WI38 (cell line): ENCODE results near the gene PIP4K2A.

Source experiments
- H3K4me3 ChIP-seq: 2 replicates; pipeline ENCODE4 v1.5.1; 2011; ENCODE audit warnings: low read depth, mild to moderate bottlenecking, control low read depth, low read length
- TF ChIP-seq, protein P1 (sequence below): IDR thresholded peaks from 2 replicates; pipeline ENCODE4 v1.5.1; 2012; ENCODE audit warnings: low read depth, mild to moderate bottlenecking, control low read depth, low read length

The PIP4K2A gene

DNA sequence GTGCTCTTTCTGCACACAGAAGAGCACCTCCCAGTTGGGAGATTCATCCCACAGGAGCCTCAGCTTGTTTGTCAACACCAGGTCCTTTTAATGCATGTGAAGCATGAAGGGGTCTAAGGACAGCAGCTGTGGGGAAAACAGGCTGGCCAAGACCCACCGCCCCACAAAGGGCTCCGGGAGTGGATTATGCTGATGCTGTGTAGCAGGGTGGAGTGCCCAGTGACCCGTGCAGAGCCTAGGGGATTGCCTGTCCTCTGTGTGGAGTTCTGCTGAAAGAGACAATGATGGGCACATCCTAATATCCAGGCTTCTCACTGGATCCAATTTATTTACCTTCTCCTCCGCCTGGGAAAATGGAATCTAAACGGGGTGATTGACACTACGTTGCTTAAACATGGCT, 74.0 kb downstream of the PIP4K2A start:
- no peak overlapping the region for H3K4me3 ChIP-seq
- TF ChIP-seq, protein P1, sequence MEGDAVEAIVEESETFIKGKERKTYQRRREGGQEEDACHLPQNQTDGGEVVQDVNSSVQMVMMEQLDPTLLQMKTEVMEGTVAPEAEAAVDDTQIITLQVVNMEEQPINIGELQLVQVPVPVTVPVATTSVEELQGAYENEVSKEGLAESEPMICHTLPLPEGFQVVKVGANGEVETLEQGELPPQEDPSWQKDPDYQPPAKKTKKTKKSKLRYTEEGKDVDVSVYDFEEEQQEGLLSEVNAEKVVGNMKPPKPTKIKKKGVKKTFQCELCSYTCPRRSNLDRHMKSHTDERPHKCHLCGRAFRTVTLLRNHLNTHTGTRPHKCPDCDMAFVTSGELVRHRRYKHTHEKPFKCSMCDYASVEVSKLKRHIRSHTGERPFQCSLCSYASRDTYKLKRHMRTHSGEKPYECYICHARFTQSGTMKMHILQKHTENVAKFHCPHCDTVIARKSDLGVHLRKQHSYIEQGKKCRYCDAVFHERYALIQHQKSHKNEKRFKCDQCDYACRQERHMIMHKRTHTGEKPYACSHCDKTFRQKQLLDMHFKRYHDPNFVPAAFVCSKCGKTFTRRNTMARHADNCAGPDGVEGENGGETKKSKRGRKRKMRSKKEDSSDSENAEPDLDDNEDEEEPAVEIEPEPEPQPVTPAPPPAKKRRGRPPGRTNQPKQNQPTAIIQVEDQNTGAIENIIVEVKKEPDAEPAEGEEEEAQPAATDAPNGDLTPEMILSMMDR, result no peak

DNA sequence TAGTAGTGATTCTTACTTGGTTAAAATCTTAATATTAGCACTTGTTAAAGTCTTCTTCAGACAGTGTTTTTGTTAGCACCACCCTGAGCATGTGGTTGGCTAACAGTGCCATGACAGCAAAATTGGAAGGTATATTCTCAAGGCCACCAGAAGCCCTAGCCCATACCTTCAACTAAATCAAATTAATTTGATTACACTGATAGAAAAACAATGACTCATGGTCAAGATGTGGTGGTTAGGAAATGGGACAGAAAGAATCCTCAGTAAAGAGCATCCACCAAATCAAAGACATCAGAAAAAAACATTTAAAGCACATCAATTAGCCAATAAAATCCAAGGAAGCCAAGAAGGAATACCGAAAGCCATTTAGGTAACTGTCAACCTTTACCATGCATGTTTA, 75.5 kb downstream of the PIP4K2A start:
- TF ChIP-seq, protein P1, result no peak

DNA sequence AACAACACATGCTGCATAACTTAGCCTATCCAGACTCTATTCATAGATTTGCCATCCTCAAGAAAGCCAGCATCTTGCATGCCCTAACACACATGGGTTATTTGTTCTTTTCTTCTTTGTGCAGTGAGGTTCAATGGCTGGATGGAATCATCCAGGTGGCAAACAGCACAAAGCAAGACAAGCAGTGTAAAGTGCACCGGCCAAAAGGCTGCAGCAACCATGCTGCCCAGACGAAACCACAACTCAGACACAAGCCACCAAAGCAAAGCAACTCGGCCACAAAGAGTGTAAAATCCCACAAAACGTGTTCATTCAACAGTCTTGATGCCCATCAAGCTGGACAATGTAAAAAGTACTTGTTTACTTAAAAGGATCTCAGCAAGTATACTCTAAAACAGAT, 76.9 kb downstream of the PIP4K2A start:
- TF ChIP-seq, protein P1, result no peak
- no peak overlapping the region for H3K4me3 ChIP-seq

More for the DNA sequence above, 75.5 kb downstream of the PIP4K2A start:
- no peak overlapping the region for H3K4me3 ChIP-seq

DNA sequence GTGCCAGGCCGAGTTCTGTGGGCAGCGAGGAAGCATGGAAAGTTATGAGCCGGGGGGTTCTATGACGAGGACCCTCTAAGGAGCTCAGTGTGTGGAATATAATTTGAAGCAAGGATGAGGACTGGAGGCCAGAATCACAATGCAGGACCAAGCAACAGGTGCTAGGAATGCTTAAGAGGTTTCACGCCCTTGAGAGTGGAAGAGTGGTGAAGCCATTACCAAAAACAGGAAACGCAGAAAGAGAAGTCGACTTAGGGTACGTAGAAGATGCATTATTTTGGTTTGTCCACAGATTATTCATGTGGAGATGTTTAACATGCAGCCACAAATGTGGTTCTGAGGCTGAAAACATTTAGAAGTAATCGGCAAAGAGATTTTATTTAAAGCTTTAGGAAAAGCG, 78.7 kb downstream of the PIP4K2A start:
- TF ChIP-seq, protein P1, result no peak
- H3K4me3 ChIP-seq, result no peak overlapping the region

DNA sequence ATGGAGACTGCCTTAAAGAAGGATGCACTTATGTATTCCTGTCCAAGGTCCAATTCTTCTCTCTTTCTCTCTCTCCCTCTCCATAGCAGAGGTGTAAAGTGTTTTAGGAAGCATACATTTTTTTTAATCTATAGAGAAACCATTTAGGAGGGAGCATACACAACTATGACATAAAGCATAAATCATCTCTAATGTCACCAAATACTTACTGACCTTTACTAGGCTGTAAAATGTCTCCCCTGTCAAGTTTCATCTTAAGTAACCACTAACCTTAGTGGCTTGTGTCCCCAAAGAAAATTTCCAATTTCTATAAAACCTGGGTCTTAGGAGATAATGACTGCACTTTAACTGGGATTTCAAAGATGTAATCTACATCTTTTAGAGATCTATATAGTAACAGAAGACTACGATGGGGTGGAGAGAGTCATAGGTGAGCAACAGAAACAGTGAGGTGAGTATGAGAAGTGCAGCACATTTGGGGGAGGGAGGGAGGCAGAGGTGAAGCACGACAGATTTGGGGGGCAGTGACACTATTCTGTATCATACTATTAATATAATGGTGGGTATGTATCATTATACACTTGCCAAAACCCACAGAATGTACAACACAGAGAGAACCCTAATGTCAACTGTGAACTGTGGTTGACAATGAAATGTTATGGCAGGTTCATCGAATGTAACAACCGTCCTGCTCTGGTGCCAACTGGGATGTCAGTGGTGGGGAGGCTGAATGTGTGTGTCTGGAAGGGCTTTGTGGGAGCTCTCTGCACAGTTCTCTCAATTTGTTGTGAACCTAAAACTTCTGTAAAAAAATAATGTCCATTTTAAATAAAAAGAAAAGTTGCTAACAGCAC, 79.5 kb downstream of the PIP4K2A start:
- no peak overlapping the region for H3K4me3 ChIP-seq
- TF ChIP-seq, protein P1, result no peak

DNA sequence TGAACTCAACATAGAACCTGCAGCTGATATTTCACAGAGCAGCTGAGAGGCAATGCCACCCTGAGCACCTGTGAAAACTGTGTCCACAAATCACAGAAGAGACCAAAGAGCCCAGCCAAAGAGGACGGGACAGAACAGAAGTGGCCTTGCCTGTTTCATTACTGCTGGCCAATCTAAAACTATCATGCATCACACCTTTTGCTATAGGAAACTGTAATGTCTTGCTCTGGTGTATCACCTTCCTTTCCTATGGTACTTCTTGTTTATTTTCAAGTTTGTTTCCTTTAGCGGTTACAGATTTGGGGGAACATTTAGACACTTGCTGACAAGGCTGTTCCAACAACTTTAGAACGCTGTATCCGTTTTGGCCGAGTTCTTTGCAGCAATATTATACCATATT, 80.3 kb downstream of the PIP4K2A start:
- no peak overlapping the region for H3K4me3 ChIP-seq
- TF ChIP-seq, protein P1, result no peak

DNA sequence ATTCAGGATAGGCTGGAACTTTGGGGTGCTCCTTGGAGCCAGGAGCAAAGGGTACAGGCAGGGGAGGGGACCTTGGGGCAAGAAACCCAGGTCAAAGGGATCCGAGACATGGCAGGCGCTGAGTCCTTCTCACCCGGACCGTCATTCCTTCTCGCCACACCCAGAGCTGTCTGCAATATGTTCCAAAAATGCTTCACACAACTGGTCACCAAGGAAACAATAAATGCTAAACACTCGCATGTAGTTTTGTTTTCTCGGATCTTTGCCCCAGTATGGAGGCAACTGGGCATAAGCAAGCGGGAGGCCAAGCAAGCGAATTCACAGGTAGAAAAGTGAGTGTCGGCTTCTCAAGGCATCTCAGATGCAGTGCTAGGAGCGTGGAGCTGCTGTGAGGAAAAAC, 80.8 kb downstream of the PIP4K2A start:
- TF ChIP-seq, protein P1, result no peak
- no peak overlapping the region for H3K4me3 ChIP-seq
